Measurements from ENCODE around the gene MAP1A. TPM values are rescaled to one million over a fixed set of nuclear protein-coding genes. Genes with fewer than 3 reads are reported as not detected.
A peak's percentile ranks its signal among the peaks of the same experiment; 100 is the strongest.

The MAP1A gene
- total RNA-seq = 10 to 100 TPM in 1 of 3 donors, 1 to 10 TPM in 2; 1.9 to 59.4 (median 7.9) TPM
- long read RNA-seq, donor 1, partial matches to known transcripts = 57 of 61 reads
- long read RNA-seq, donor 1, other reads (novel, unspliced or antisense) = 4 of 61 reads
- long read RNA-seq, donor 2, partial matches to known transcripts = 7 of 8 reads
- long read RNA-seq, donor 2, other reads (novel, unspliced or antisense) = 1 of 8 reads

- Histone ChIP-seq H3K36me3 (ENCODE audit: low read depth) (no peaks in the 10 kb centered on the region), H3K4me1 (ENCODE audit: low read depth) (peaks cover 4% of the 10 kb centered on the region), H3K9me3 (no peaks in the 10 kb centered on the region), H3K4me3 (no peak within 1 kb of the TSS)
- peak; percentile 46 for ATAC-seq
- DNase-seq = peak in 2 of 3 donors; percentile 23 to 44
- intact Hi-C loops (cut with DNase I, micrococcal nuclease) = no loop called here
- TF ChIP-seq, protein P1, sequence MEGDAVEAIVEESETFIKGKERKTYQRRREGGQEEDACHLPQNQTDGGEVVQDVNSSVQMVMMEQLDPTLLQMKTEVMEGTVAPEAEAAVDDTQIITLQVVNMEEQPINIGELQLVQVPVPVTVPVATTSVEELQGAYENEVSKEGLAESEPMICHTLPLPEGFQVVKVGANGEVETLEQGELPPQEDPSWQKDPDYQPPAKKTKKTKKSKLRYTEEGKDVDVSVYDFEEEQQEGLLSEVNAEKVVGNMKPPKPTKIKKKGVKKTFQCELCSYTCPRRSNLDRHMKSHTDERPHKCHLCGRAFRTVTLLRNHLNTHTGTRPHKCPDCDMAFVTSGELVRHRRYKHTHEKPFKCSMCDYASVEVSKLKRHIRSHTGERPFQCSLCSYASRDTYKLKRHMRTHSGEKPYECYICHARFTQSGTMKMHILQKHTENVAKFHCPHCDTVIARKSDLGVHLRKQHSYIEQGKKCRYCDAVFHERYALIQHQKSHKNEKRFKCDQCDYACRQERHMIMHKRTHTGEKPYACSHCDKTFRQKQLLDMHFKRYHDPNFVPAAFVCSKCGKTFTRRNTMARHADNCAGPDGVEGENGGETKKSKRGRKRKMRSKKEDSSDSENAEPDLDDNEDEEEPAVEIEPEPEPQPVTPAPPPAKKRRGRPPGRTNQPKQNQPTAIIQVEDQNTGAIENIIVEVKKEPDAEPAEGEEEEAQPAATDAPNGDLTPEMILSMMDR (IDR thresholded peaks at IDR 0.05) = no peak
Observed at GRCh38 chr15:43517354-43518196, at the start of gene MAP1A. Gene MAP1A (plus strand): TSS chr15:43517608. CDS start chr15:43521474, 3,866 bp downstream.

DNA sequence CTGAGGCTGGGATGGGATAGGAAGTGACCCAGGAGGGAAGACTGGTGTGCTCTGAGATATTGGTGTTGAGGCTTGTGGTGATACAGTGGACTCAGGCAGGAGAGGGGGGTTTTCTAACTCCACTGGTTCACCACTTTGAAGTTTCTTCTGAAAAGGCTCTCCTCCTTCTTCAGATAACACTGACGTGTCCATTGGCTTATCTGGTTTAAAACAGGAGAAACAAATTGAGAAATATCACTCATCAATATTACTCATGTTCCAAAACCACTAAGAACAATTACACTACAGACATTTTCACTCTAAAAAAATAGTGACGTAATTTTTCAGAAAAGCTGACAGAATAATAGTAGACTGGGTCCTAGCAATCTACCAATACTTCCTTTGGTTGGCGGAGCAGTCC lies 47.5 kb upstream of the MAP1A start:
- TF ChIP-seq, protein P1 (IDR thresholded peaks at IDR 0.05) = no peak
- DNase-seq (no peak), ATAC-seq (no peak)
- intact Hi-C loops (cut with DNase I, micrococcal nuclease) = no loop called here
- Histone ChIP-seq H3K4me3 (no peak overlapping the region), H3K4me1 (ENCODE audit: low read depth) (no peaks in the 10 kb centered on the region), H3K36me3 (ENCODE audit: low read depth) (peaks cover 4% of the 10 kb centered on the region), H3K9me3 (no peaks in the 10 kb centered on the region)

DNA sequence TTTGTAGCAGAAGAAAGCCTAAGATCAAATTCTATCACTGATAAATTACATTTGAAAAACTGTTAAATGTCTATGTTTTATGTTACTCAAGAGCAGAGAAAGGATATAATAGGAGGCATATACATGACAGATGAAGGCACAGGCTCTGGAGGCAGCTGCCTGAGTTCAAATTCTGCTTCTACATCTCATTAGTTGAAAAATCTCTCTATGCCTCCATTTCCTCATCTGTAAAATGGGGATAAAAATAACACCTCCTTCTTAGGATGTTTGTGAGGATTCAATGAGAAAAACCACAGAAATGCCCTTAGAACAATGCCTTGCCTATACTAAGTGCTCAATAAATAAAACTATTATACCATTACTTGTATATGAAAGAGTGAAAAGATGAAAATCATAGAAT lies 45.4 kb upstream of the MAP1A start:
- intact Hi-C loops (cut with DNase I, micrococcal nuclease) = no loop called here
- Histone ChIP-seq H3K4me1 (ENCODE audit: low read depth) (no peaks in the 10 kb centered on the region), H3K36me3 (ENCODE audit: low read depth) (peaks cover 8% of the 10 kb centered on the region), H3K9me3 (no peaks in the 10 kb centered on the region), H3K4me3 (no peak overlapping the region)
- TF ChIP-seq, protein P1 (IDR thresholded peaks at IDR 0.05) = no peak
- ATAC-seq = no peak
- no peak for DNase-seq

GRCh38 chr15:43473885-43474284 lies 43.5 kb upstream of the MAP1A start:
- Histone ChIP-seq H3K9me3 (no peaks in the 10 kb centered on the region), H3K4me1 (ENCODE audit: low read depth) (no peaks in the 10 kb centered on the region), H3K4me3 (no peak overlapping the region), H3K36me3 (ENCODE audit: low read depth) (peaks cover 14% of the 10 kb centered on the region)
- TF ChIP-seq, protein P1 (IDR thresholded peaks at IDR 0.05) = no peak
- DNase-seq (no peak), ATAC-seq (no peak)
- intact Hi-C loops (cut with DNase I, micrococcal nuclease) = no loop called here

GRCh38 chr15:43483297-43484128 lies 33.9 kb upstream of the MAP1A start:
- H3K36me3 ChIP-seq (ENCODE audit: low read depth) = no peaks in the 10 kb centered on the region

More at GRCh38 chr15:43483297-43484128, 33.9 kb upstream of the MAP1A start:
- intact Hi-C loops (cut with DNase I, micrococcal nuclease) = no loop called here
- H3K9me3 ChIP-seq = no peaks in the 10 kb centered on the region
- ATAC-seq = no peak
- H3K4me1 ChIP-seq (ENCODE audit: low read depth) = no peaks in the 10 kb centered on the region
- no peak overlapping the region for H3K4me3 ChIP-seq
- TF ChIP-seq, protein P1 (IDR thresholded peaks at IDR 0.05) = no peak
- no peak for DNase-seq

All from mucosa of descending colon (tissue), 3 donors.